ENCODE measurements around the gene ALDH3A1. TPM values are rescaled to one million over a fixed set of nuclear protein-coding genes. Genes with fewer than 3 reads are reported as not detected.

Gene ALDH3A1
- total RNA-seq, 1 experiment from 2014 or later = 0.39 TPM

GRCh38 chr17:19716108-19717030 is 31.7 kb downstream of the ALDH3A1 start, which contains the start of gene SLC47A2:
Gene SLC47A2 (minus strand): TSS chr17:19716584. CDS start chr17:19716555, 29 bp downstream.
- Histone ChIP-seq H2BK20ac (ENCODE audit: low read depth, low read length, poor library complexity, severe bottlenecking) (no peak within 1 kb of the TSS), H3K9ac (ENCODE audit: extremely low read depth, insufficient read length, low read length) (no peak within 1 kb of the TSS), H4K91ac (ENCODE audit: insufficient read length, low read depth, low read length) (no peak within 1 kb of the TSS), H3K18ac (ENCODE audit: insufficient read length, low read depth, low read length) (no peak within 1 kb of the TSS), H3T11ph (ENCODE audit: low read length) (no peak within 1 kb of the TSS), H3K4ac (ENCODE audit: low read depth, low read length) (no peak within 1 kb of the TSS), H2AFZ (ENCODE audit: low read length) (no peak within 1 kb of the TSS), H3K79me2 (ENCODE audit: insufficient read depth, low read length) (no peaks in the 10 kb centered on the region), H3K4me1 (ENCODE audit: insufficient read depth, low read length) (no peaks in the 10 kb centered on the region), H4K5ac (ENCODE audit: insufficient read length, low read depth, low read length) (no peak within 1 kb of the TSS), H2BK5ac (ENCODE audit: insufficient read length, low read length) (no peak within 1 kb of the TSS), H3K27ac (ENCODE audit: insufficient read length, low read depth, low read length) (no peak within 1 kb of the TSS), H3K27me3 (ENCODE audit: insufficient read depth, low read length) (no peaks in the 10 kb centered on the region), H3K56ac (ENCODE audit: insufficient read length, low read depth, low read length) (no peak within 1 kb of the TSS), H4K8ac (replicated peaks; ENCODE audit: insufficient read length, low read depth, low read length) (no peak within 1 kb of the TSS), H3K79me1 (ENCODE audit: insufficient read depth, low read depth, low read length, poor library complexity, severe bottlenecking) (no peaks in the 10 kb centered on the region), H3K4me2 (ENCODE audit: insufficient read depth, insufficient read length, low read length) (no peak within 1 kb of the TSS), H3K14ac (ENCODE audit: insufficient read depth, low read length) (no peak within 1 kb of the TSS; the same call in 1 of the 2 replicates), H3K9me3 (ENCODE audit: control insufficient read depth, low read depth, low read length) (no peaks in the 10 kb centered on the region), H2BK15ac (ENCODE audit: low read depth, low read length) (no peak within 1 kb of the TSS), H2AK5ac (ENCODE audit: insufficient read length, low read length) (no peak within 1 kb of the TSS), H2BK12ac (ENCODE audit: insufficient read length, low read depth, low read length) (no peak within 1 kb of the TSS), H4K20me1 (ENCODE audit: control insufficient read depth, insufficient read depth, insufficient read length) (no peaks in the 10 kb centered on the region), H2BK120ac (ENCODE audit: low read depth, low read length, poor library complexity, severe bottlenecking) (no peak within 1 kb of the TSS), H3K23ac (ENCODE audit: insufficient read length, low read depth, low read length) (no peak within 1 kb of the TSS), H3K23me2 (ENCODE audit: insufficient read length, low read depth, low read length, poor library complexity, severe bottlenecking) (no peaks in the 10 kb centered on the region)
- Mint-ChIP-seq H3K9me3 (no peaks in the 10 kb centered on the region), H3K4me3 (no peak within 1 kb of the TSS; a peak in 1 of 5 replicates), H3K36me3 (ENCODE audit: insufficient read depth in 1 of 3, low read depth in 3 of 3) (no peaks in the 10 kb centered on the region), H3K4me1 (peaks cover 17 to 26% of the 10 kb centered on the region in 2 experiments), H3K27ac (no peak within 1 kb of the TSS), H3K27me3 (ENCODE audit: low read depth) (no peaks in the 10 kb centered on the region)
- DNase-seq = no peak
- TF ChIP-seq, protein P1, sequence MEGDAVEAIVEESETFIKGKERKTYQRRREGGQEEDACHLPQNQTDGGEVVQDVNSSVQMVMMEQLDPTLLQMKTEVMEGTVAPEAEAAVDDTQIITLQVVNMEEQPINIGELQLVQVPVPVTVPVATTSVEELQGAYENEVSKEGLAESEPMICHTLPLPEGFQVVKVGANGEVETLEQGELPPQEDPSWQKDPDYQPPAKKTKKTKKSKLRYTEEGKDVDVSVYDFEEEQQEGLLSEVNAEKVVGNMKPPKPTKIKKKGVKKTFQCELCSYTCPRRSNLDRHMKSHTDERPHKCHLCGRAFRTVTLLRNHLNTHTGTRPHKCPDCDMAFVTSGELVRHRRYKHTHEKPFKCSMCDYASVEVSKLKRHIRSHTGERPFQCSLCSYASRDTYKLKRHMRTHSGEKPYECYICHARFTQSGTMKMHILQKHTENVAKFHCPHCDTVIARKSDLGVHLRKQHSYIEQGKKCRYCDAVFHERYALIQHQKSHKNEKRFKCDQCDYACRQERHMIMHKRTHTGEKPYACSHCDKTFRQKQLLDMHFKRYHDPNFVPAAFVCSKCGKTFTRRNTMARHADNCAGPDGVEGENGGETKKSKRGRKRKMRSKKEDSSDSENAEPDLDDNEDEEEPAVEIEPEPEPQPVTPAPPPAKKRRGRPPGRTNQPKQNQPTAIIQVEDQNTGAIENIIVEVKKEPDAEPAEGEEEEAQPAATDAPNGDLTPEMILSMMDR (conservative IDR thresholded peaks at IDR 0.05) = no peak
- WGBS (ENCODE audit: extremely low coverage, insufficient read length, low lambda C conversion rate) = no CpG with 5 or more reads among the region's 13 CpGs
